Adrenal gland (tissue), 12 donors: Measurements from ENCODE around the gene SCN2A. TPM values are rescaled to one million over a fixed set of nuclear protein-coding genes. Genes with fewer than 3 reads are reported as not detected.

Experiments
- DNase-seq, 7 donors: peaks; one replicate each; pipeline ENCODE4 v3.0.0-alpha.2; 2019 to 2020
- H3K27ac ChIP-seq, 5 donors: fragments of 200-600 bp; sonication (generic) in 4 of 5; 1 replicate in 3 of 5; 2 replicates in 2 of 5; pipeline versions ENCODE4 v1.5.1 to v1.8.0; 2016 to 2020; ENCODE audit warnings: mild to moderate bottlenecking in 1 of 5
- H3K27me3 ChIP-seq: fragments of 200-600 bp; 2 replicates; pipeline ENCODE4 v1.8.0; 2021
- H3K36me3 ChIP-seq, 2 donors: fragments of 200-600 bp; replicated peaks in 1 of 2; 1 replicate in 1 of 2; 2 replicates in 1 of 2; pipeline versions ENCODE4 v1.5.1 to v1.8.0; 2018 to 2022
- H3K4me1 ChIP-seq, 2 donors: fragments of 200-600 bp; replicated peaks in 1 of 2; 1 replicate in 1 of 2; 2 replicates in 1 of 2; pipeline versions ENCODE4 v1.5.1 to v1.8.0; 2018 to 2021
- H3K4me3 ChIP-seq, 4 donors: fragments of 200-600 bp; sonication (generic) in 3 of 4; one replicate each; pipeline ENCODE4 v1.5.1; 2016 to 2018
- H3K9me3 ChIP-seq, 3 donors: fragments of 200-600 bp; sonication (generic) in 1 of 3; replicated peaks in 1 of 3; 1 replicate in 2 of 3; 2 replicates in 1 of 3; pipeline versions ENCODE4 v1.5.1 to v1.8.0; 2016 to 2021
- CTCF ChIP-seq, 6 experiments: fragments of 450-650 bp in 4 of 6; fragments of 200-600 bp in 2 of 6; sonication (generic) in 1 of 6; IDR thresholded peaks; 1 replicate in 5 of 6; 2 replicates in 1 of 6; pipeline versions ENCODE4 v1.5.1 to v1.8.0; 2016 to 2021; ENCODE audit warnings: antibody characterized with exemption in 6 of 6, mild to moderate bottlenecking in 2 of 6, moderate library complexity in 1 of 6
- POLR2A ChIP-seq, 2 donors: fragments of 450-650 bp; IDR thresholded peaks; one replicate each; pipeline ENCODE4 v1.6.1; 2017; ENCODE audit warnings: antibody characterized with exemption in 2 of 2, mild to moderate bottlenecking in 2 of 2, moderate library complexity in 1 of 2
- WGBS, 4 donors: extraction: QIAGEN DNeasy Blood & Tissue Kit in 2 of 4; methylation state at CpG; one replicate each; pipeline versions ENCODE4 v1.1.5 to v1.1.7; 2013 to 2017; 5-methylcytosine and 5-hydroxymethylcytosine counted together
- intact Hi-C, 2 donors: fragments of 100-400 bp; cut with DNase I; formaldehyde crosslinking; loops; one replicate each; pipeline versions ENCODE4 v1.14.1 to v1.15.0; 2022 to 2023
- polyA plus RNA-seq, 3 donors: library from polyadenylated mRNA; stranded (reverse); fragments of 200-250 nt in 2 of 3; fragments of 350-450 nt in 1 of 3; fragmentation: Illumina TruSeq in 1 of 3; extraction: RNeasy Lipid Tissue Mini Kit (QIAGEN cat#74804) in 1 of 3; gene quantifications; one replicate each; pipeline ENCODE4 v1.2.3, GENCODE V29; 2013 to 2014
- total RNA-seq, 9 donors: library from RNA; depleted of rRNA in 4 of 9; stranded (reverse); fragments of >200 nt in 4 of 9; fragments of 120-200 nt in 1 of 9; fragmentation: NEBNext Ultra II Directional in 1 of 9; extraction: Animal tissue kit (Norgen Biotek cat#: 25700) in 1 of 9; gene quantifications; one replicate each; pipeline versions ENCODE4 v1.1.0 to v1.2.4, GENCODE V29; 2013 to 2023
- donor health status: healthy with polysubstance abuse.
- donor health status: Bipolar disorder and iron deficiency.
- donor health status: DM: yes; HTN: yes; CAD: no.
- donor health status: DM: no; HTN: no; CAD: no.
- donor health status: DM: no; HTN: no; CAD: no.
- donor health status: DM: yes; HTN: yes; CAD: no.

Gene SCN2A
- total and polyA plus RNA-seq, 12 donors = 0.34 to 3.5 (median 1.1) TPM

- no peaks in the 10 kb centered on the region for H3K27me3 ChIP-seq
- H3K4me1 ChIP-seq = peaks cover 0 to 4% of the 10 kb centered on the region in 2 donors
- no peaks in the 10 kb centered on the region for H3K9me3 ChIP-seq
- DNase-seq = no peak
- H3K36me3 ChIP-seq = no peaks in the 10 kb centered on the region
- TF ChIP-seq CTCF (IDR thresholded peaks at IDR 0.05) (no peak), POLR2A (IDR thresholded peaks at IDR 0.05) (no peak)
- WGBS, 4 donors = 50 to 65% (median 57%) methylated on average over 5 of the region's 5 CpGs
- H3K4me3 ChIP-seq = no peak overlapping the region
- intact Hi-C loops = loop anchor here (10.0 kb wide), 2 partner anchors 50 to 300 kb away; no protein-coding TSS in a partner anchor
- no peak overlapping the region for H3K27ac ChIP-seq
These were observed 55.7 kb downstream of the SCN2A start for GRCh38 chr2:165294912-165295311.

- Histone ChIP-seq H3K36me3 (no peaks in the 10 kb centered on the region), H3K27ac (no peak overlapping the region), H3K4me1 (peaks cover 0 to 4% of the 10 kb centered on the region in 2 donors), H3K27me3 (no peaks in the 10 kb centered on the region), H3K4me3 (no peak overlapping the region), H3K9me3 (no peaks in the 10 kb centered on the region)
- TF ChIP-seq POLR2A (IDR thresholded peaks at IDR 0.05) = no peak
- TF ChIP-seq CTCF (IDR thresholded peaks at IDR 0.05) = no peak
- intact Hi-C loops = loop anchor here (10.0 kb wide), 2 partner anchors 51 to 301 kb away; no protein-coding TSS in a partner anchor
- no peak for DNase-seq
- WGBS, 4 donors = 78 to 88% (median 82%) methylated on average over 4 of the region's 4 CpGs
These were observed 56.4 kb downstream of the SCN2A start for GRCh38 chr2:165295643-165296042.

- Histone ChIP-seq H3K27ac (no peak overlapping the region), H3K9me3 (no peaks in the 10 kb centered on the region), H3K4me3 (no peak overlapping the region), H3K4me1 (no peaks in the 10 kb centered on the region), H3K36me3 (no peaks in the 10 kb centered on the region), H3K27me3 (no peaks in the 10 kb centered on the region)
- TF ChIP-seq POLR2A (IDR thresholded peaks at IDR 0.05) = no peak
- no peak for TF ChIP-seq CTCF (IDR thresholded peaks at IDR 0.05)
- intact Hi-C loops = no loop called here
- DNase-seq = no peak
- 35 to 44% (median 37%) methylated on average over 3 of the region's 3 CpGs for WGBS, 4 donors
These were observed 66.3 kb downstream of the SCN2A start for GRCh38 chr2:165305391-165306096.

GRCh38 chr2:165307317-165307716, 68.1 kb downstream of the SCN2A start:
- H3K4me3 ChIP-seq = no peak overlapping the region
- DNase-seq = no peak
- intact Hi-C loops = no loop called here
- no peaks in the 10 kb centered on the region for H3K27me3 ChIP-seq
- H3K9me3 ChIP-seq = no peaks in the 10 kb centered on the region
- no peak overlapping the region for H3K27ac ChIP-seq
- H3K36me3 ChIP-seq = no peaks in the 10 kb centered on the region
- TF ChIP-seq CTCF (IDR thresholded peaks at IDR 0.05) (no peak), POLR2A (IDR thresholded peaks at IDR 0.05) (no peak)
- H3K4me1 ChIP-seq = no peaks in the 10 kb centered on the region
- 78 to 92% (median 83%) methylated on average over 1 of the region's 1 CpG for WGBS, 4 donors
